HG02610 (cell line): ENCODE measurements around the gene TMEM129.

Experiments
- ATAC-seq: cut with Tn5 transposase; IDR thresholded peaks from one replicate; pipeline ENCODE4 v1.9.1; 2021; ENCODE audit warnings: mild to moderate bottlenecking, moderate library complexity; ENCODE audit not compliant: unreplicated experiment

The TMEM129 gene

GRCh38 chr4:1745165-1745564 lies 24.0 kb upstream of the TMEM129 start:
- ATAC-seq: no peak

- ATAC-seq: no peak
These were observed 23.4 kb upstream of the TMEM129 start for GRCh38 chr4:1744552-1744951.

- ATAC-seq: no peak
These were observed 22.9 kb upstream of the TMEM129 start for GRCh38 chr4:1743975-1744374.

GRCh38 chr4:1743551-1743950 lies 22.4 kb upstream of the TMEM129 start:
- ATAC-seq: no peak

- ATAC-seq: no peak
These were observed 20.1 kb upstream of the TMEM129 start for GRCh38 chr4:1741208-1741607.

- no peak for ATAC-seq
These were observed 19.0 kb upstream of the TMEM129 start for GRCh38 chr4:1740021-1740545.

- ATAC-seq: no peak
These were observed 18.2 kb upstream of the TMEM129 start for GRCh38 chr4:1739358-1739757.

- ATAC-seq: no peak
These were observed 17.3 kb upstream of the TMEM129 start for GRCh38 chr4:1738410-1738809.

GRCh38 chr4:1737666-1738065 lies 16.5 kb upstream of the TMEM129 start:
- ATAC-seq: no peak

- no peak for ATAC-seq
These were observed 15.7 kb upstream of the TMEM129 start for GRCh38 chr4:1736812-1737211.

GRCh38 chr4:1735215-1735614 lies 14.1 kb upstream of the TMEM129 start:
- ATAC-seq: no peak

GRCh38 chr4:1732911-1733310 lies 11.8 kb upstream of the TMEM129 start:
- no peak for ATAC-seq

GRCh38 chr4:1731180-1731579 lies 10.1 kb upstream of the TMEM129 start:
- ATAC-seq: no peak

GRCh38 chr4:1730532-1731135 lies 9.5 kb upstream of the TMEM129 start:
- no peak for ATAC-seq

GRCh38 chr4:1728061-1728980 lies 7.2 kb upstream of the TMEM129 start:
- no peak for ATAC-seq

GRCh38 chr4:1727117-1728031 lies 6.3 kb upstream of the TMEM129 start:
- ATAC-seq: no peak

GRCh38 chr4:1726146-1726934 lies 5.2 kb upstream of the TMEM129 start:
- ATAC-seq: no peak

- no peak for ATAC-seq
These were observed 4.4 kb upstream of the TMEM129 start for GRCh38 chr4:1725521-1725920.

GRCh38 chr4:1723131-1723801 lies 2.1 kb upstream of the TMEM129 start:
- no peak for ATAC-seq
